GM18870 (cell line): Measurements from ENCODE around the gene TBC1D22A.

Experiments used
- ATAC-seq: cut with Tn5 transposase; IDR thresholded peaks from one replicate; pipeline ENCODE4 v1.9.1; 2021; ENCODE audit warnings: moderate library complexity; ENCODE audit not compliant: unreplicated experiment

TBC1D22A gene

GRCh38 chr22:46946383-46946962, 184.0 kb downstream of the TBC1D22A start:
- no peak for ATAC-seq

- no peak for ATAC-seq
These were observed 185.2 kb downstream of the TBC1D22A start for GRCh38 chr22:46947516-46948257.

GRCh38 chr22:46948411-46949144, 186.1 kb downstream of the TBC1D22A start:
- no peak for ATAC-seq

GRCh38 chr22:46951350-46951749, 188.9 kb downstream of the TBC1D22A start:
- no peak for ATAC-seq

GRCh38 chr22:46951973-46952372, 189.5 kb downstream of the TBC1D22A start:
- ATAC-seq = no peak

GRCh38 chr22:46953968-46954765, 191.7 kb downstream of the TBC1D22A start:
- no peak for ATAC-seq

- ATAC-seq = no peak
These were observed 192.3 kb downstream of the TBC1D22A start for GRCh38 chr22:46954781-46955180.

GRCh38 chr22:46956498-46957215, 194.2 kb downstream of the TBC1D22A start:
- ATAC-seq = no peak

GRCh38 chr22:46957521-46957920, 195.1 kb downstream of the TBC1D22A start:
- ATAC-seq = no peak

GRCh38 chr22:46958191-46958590, 195.7 kb downstream of the TBC1D22A start:
- ATAC-seq = no peak

GRCh38 chr22:46958658-46959057, 196.2 kb downstream of the TBC1D22A start:
- no peak for ATAC-seq

GRCh38 chr22:46959369-46959768, 196.9 kb downstream of the TBC1D22A start:
- no peak for ATAC-seq

GRCh38 chr22:46961591-46962295, 199.3 kb downstream of the TBC1D22A start:
- ATAC-seq = no peak

GRCh38 chr22:46962406-46962805, 200.0 kb downstream of the TBC1D22A start:
- ATAC-seq = no peak

- no peak for ATAC-seq
These were observed 201.5 kb downstream of the TBC1D22A start for GRCh38 chr22:46963672-46964545.

GRCh38 chr22:46964773-46965550, 202.5 kb downstream of the TBC1D22A start:
- no peak for ATAC-seq

GRCh38 chr22:46965555-46966494, 203.4 kb downstream of the TBC1D22A start:
- ATAC-seq = no peak
